ENCODE data around the gene SLC22A8.

DNA sequence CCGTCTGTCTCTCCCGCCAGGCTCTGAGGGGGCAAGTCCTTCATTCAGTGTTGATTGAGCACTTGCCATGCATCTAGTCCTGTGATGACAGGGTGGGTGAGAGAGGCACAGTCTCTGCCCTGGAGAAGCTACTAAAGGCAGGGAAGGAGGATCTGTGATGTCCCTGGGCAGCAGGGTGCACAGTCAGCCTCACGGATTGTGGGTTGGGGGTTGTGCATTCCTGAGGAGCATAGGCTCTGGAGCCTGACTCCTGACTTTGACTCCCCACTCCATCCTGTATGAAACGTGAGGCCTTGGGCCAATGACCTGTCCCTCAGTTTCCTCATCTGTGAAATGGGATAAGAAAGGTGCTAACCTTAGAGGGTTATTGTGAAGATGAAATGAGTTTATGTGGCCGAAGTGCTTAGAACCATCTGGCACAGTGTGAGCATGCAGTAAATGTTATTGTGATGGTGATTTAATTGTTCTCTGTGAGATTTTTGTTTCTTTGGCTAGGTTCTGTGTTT, 4.7 kb downstream of the SLC22A8 start:
- TF ChIP-seq, protein P1, sequence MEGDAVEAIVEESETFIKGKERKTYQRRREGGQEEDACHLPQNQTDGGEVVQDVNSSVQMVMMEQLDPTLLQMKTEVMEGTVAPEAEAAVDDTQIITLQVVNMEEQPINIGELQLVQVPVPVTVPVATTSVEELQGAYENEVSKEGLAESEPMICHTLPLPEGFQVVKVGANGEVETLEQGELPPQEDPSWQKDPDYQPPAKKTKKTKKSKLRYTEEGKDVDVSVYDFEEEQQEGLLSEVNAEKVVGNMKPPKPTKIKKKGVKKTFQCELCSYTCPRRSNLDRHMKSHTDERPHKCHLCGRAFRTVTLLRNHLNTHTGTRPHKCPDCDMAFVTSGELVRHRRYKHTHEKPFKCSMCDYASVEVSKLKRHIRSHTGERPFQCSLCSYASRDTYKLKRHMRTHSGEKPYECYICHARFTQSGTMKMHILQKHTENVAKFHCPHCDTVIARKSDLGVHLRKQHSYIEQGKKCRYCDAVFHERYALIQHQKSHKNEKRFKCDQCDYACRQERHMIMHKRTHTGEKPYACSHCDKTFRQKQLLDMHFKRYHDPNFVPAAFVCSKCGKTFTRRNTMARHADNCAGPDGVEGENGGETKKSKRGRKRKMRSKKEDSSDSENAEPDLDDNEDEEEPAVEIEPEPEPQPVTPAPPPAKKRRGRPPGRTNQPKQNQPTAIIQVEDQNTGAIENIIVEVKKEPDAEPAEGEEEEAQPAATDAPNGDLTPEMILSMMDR (IDR thresholded peaks at IDR 0.05) = no peak
- TF ChIP-seq POLR2A (IDR thresholded peaks at IDR 0.05) = no peak
